C4-2B (cell line): Measurements from ENCODE around the gene AUH.

Source experiments
- H3K27ac ChIP-seq: fragments of 450-650 bp; 2 replicates; pipeline ENCODE4 v1.5.1; 2017
- ZFX ChIP-seq: fragments of 450-650 bp; IDR thresholded peaks from 2 replicates; pipeline ENCODE4 v1.6.1; 2017
- TF ChIP-seq, protein P1 (sequence below): fragments of 450-650 bp; conservative IDR thresholded peaks from 2 replicates; pipeline ENCODE4 v1.5.1; 2017; ENCODE audit warnings: mild to moderate bottlenecking

AUH gene

DNA sequence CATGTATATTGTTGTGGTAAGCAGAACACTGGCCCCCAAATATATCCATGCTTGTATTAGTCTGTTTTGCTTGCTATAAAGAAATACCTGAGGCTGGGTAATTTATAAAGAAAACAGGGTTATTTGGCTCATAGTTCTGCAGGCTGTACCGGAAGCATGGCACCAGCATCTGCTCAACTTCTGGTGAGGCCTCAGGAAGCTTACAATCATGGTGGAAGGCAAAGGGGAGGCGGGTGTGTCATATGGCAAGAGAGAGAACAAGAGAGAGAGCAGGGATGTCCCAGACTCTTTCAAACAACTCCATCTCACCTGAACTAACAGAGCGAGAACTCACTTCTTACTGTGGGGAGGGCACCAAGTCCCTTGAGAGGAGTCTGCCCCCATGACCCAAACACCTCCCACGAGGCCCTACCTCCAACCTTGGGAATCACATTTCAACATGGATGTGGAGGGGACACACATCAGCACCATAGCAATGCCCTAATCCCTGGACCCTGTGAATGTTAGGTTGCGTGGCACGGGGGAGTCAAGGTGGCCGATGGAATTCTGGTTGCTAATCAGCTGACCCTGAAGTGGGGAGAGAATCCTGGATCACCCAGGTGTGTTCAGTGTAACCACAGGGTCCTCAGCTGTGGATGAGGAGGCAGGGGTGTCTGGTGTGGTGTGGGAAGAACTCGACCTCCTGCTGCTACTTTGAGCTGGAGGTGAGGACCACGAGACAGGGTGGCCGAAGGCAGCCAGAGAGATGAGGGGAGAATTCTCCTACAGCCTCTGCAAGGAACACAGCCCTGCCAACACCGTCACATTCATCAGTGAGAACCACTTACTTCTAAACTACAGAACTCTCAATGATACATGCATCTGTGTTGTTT lies 172.8 kb downstream of the AUH start:
- no peak for TF ChIP-seq ZFX
- TF ChIP-seq, protein P1, sequence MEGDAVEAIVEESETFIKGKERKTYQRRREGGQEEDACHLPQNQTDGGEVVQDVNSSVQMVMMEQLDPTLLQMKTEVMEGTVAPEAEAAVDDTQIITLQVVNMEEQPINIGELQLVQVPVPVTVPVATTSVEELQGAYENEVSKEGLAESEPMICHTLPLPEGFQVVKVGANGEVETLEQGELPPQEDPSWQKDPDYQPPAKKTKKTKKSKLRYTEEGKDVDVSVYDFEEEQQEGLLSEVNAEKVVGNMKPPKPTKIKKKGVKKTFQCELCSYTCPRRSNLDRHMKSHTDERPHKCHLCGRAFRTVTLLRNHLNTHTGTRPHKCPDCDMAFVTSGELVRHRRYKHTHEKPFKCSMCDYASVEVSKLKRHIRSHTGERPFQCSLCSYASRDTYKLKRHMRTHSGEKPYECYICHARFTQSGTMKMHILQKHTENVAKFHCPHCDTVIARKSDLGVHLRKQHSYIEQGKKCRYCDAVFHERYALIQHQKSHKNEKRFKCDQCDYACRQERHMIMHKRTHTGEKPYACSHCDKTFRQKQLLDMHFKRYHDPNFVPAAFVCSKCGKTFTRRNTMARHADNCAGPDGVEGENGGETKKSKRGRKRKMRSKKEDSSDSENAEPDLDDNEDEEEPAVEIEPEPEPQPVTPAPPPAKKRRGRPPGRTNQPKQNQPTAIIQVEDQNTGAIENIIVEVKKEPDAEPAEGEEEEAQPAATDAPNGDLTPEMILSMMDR = no peak
- H3K27ac ChIP-seq = no peak overlapping the region

DNA sequence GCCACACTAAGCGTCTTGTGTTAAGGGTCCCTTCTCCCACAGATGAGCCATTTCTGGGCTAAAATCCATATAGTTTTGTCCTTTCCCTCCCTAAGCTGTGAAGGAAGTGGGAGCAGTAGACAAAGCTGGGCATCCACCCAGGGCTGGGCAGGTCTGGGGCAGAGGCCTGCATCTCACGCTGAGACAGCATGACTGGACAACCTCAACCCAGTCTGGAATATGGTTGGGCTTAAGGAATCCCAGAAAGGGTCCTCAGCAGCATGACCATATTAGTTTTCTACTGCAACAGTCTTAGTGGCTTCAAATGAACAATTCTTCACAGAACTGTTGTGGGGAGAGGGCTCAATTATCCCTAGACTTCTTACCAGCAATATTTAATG lies 173.8 kb downstream of the AUH start:
- no peak for TF ChIP-seq ZFX
- TF ChIP-seq, protein P1 = no peak
- H3K27ac ChIP-seq = no peak overlapping the region

DNA sequence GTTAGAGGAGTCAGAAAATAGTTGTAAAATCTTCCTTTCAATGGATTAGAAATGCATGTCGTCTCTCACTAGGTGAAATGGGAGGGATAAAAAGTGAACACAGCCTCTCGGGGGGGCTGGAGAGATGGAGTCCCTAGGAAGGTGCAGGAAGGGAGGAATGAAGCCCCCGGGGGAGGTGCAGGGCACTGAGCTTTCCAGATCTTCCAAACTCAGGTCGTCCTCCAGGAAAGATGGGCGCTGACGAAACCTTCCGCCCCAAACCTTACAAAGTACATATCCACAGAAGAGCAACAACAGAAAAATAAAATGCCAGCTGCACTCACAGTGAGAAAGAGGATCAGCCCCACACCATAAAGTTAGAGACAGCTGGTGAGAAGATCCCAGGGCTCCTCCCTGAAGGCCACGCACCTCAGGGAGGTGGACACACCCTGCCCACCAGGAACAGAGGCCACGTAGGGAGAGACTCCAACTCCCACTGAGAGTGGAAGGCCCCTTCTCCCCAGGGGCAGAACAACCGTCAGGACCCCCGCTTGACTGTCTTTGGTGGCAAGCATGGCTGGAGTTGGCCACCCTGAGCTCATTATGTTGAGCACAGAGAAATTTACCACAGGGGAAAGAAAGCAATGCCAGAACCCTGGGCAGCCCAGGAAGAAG lies 174.3 kb downstream of the AUH start:
- H3K27ac ChIP-seq = no peak overlapping the region

DNA sequence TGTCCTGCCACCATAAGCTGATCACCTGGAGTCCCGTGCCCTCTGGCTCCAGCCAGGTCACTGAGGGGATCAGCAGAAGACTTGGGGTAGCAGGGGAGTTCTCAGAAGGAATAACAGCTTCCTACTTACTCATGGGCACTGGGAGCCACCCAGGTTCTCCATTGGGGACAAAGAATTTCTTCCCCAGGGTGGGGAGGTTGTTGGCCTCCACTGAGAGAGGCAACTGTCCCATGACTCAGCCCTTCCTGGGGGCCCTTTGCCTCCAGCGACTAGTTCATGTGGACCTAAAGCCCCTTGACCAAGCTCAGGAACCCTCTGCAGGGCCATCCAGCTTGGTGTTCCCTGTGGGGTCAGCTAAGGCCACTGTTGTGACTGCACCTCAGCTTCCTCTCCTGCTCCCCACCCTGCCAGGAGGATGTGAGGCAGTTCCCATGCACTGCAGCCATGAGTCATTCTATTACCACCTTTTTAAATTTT lies 175.0 kb downstream of the AUH start:
- no peak overlapping the region for H3K27ac ChIP-seq
- TF ChIP-seq, protein P1 = no peak
- TF ChIP-seq ZFX = no peak

More for the DNA sequence above, 174.3 kb downstream of the AUH start:
- TF ChIP-seq ZFX = no peak
- TF ChIP-seq, protein P1 = no peak

DNA sequence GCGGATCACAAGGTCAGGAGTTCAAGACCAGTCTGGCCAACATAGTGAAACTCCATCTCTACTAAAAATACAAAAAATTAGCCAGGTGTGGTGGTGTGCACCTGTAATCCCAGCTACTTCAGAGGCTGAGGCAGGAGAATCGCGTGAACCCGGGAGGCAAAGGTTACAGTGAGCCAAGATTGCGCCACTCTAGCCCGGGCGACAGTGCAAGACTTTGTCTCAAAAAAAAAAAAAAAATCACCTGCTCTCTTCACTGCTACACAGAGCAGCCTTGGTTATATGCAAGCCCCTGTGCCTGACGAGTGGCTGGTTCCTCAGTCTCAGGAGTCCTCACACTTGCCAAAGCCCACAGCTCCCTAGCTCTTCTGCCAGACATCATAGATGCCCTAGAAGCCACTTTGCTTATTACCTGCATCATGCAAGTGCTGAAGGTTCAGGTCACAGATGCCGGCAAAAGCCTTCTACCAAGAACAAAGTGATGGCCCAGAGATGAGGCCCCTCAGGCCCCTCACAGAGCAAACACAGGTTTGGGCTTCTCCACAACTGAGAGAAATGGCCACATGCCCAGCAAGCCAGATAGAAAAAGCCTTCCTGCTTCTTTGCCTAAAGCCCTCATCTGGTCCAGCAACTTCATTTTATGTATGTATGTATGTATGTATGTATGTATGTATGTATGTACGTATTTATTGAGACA lies 176.4 kb downstream of the AUH start:
- no peak overlapping the region for H3K27ac ChIP-seq
- TF ChIP-seq, protein P1 = no peak
- TF ChIP-seq ZFX = no peak

DNA sequence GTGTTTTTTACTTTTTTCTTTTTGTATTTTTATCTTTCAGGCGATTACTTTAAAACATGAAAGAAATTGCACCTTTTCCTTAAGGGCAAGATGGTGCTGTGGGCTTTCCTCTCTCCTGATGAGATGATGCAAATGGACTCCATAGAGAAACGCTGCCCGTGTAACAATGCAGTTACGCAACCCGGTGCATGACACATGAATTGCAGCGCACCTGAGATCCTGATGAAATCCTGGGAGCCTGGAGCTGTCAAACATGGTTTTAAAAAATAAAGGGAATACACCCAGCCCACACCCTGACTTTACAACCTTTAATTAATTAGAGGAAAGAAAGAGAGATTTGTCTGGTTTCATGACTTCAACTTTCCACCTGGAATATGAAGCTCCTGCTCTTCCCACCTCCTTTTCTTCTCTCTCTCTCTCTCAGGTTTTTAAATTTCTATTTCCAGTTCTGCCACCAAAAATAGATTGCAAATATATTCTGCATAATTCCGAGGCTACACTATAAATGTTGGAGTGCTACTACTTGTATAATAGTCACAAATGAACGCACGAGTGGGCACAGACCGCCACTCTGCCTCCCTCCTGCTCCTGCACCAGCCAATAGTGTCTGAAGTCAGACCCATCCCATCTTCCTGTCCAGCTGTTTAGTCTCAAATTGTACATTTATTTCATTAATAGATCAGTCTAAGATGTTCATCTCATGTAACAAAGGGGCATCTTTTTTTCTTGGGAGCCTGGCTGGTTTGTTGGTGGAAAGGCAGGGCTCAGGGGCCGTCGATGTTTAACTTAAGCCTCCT lies 179.1 kb downstream of the AUH start:
- TF ChIP-seq, protein P1 = no peak
- TF ChIP-seq ZFX = no peak
- H3K27ac ChIP-seq = no peak overlapping the region
